ENCODE results near the gene RAB27B.

The RAB27B gene

DNA sequence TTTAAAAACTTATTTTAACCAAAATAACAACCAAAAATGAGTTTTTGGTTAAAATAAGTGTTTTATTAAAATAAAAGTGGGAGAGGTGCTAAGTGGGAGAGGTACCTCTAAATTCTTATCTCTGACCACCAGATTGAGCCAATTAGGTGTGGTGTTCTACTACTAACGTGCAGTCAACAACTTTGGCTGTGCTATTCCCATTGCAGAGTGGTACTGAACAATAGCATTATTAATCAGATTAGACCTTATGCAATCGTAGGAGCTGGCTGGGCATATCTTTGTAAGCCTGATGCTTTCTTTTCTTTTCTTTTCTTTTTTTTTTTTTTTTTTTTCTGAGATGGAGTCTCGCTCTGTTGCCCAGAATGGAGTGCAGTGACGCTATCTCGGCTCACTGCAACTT is 38.9 kb downstream of the RAB27B start:
- no peak for DNase-seq (ENCODE audit: low read depth in 3 of 3)

DNA sequence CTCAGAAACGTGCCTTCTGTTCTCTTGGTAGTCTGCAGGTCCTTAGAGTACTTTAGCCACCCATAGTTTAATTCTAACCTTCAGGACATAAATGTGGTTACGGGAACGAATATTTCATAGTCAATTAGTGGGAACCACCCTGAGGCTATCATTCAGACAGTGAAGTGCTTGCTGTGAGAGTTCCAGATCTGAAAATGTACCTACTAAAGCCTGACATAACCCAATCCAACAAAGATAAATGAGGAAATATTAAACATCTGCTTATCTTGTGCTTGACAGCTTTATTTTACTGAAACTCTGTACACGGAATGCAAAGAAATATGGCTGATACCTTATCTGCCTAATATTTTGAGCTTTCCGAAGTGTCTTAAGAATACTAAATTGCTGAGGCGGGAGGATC is 43.0 kb downstream of the RAB27B start:
- no peak for DNase-seq (ENCODE audit: low read depth in 3 of 3)

DNA sequence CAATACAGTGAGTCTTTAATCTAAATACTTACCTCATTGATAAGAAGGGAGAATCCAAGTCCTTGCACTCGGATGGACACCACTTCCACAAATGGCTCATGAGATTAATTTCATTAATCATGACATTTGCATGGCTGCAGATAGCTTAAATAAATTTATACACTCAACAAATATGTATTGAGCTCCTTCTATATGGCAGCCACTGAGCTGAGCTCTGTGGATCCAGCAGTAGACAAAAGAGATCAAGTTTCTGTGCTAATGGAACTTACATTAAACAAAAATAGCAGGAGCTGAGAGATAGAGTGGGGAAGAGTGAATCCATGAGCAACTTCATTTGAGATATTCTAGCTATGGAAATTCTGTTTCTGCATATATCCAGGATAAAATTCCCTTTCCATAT is 44.4 kb downstream of the RAB27B start:
- DNase-seq (ENCODE audit: low read depth in 3 of 3): no peak

DNA sequence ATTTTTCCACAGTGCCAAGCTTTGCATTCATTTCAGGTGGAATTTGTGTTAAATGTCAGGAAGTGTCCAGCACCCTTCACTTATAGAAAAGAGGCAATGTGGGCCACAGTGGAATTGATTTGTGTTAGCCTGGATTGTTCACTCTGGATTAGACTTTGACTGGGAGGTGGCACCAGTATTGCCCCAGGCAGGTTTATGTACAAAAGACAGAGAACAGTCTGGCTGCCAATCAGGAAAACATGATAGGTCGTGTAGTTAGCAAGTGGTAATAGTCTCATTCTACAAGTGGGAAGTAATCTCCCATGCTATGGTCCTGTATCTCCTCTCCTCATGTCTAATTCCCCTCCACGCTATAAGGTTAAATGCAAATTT is 45.6 kb downstream of the RAB27B start:
- DNase-seq (ENCODE audit: low read depth in 3 of 3): no peak

DNA sequence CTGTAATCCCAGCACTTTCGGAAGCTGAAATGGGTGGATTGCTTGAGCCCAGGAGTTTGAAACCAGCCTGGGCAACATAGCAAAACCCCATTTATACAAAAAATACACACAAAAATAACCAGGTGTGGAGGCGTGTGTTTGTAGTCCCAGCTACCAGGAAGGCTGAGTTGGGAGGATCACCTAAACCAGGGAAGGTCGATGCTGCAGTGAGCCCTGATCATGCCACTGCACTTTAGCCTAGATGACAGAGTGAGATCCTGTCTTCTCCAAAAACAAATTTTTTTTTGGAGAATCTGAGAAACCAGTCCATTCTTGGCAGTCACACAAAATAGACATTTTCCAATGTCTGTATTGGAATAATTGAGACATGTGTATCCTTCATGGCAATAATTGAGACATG is 46.8 kb downstream of the RAB27B start:
- no peak for DNase-seq (ENCODE audit: low read depth in 3 of 3)

DNA sequence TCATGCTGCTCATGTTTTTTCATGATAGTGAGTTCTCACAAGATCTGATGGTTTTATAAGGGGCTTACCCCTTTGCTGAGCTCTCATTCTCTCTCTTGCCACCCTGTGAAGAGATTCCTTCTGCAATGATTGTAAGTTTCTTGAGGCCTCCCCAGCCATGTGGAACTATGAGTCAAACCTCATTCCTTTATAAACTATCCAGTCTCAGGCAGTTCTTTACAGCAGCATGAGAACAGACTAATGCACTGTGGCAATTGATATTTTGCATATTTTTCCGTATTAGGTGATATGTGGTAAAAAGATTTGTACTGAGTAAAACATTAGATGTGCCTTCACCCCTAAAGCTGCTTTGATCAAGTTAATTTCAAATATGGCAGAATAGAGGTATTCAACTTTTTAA is 48.8 kb downstream of the RAB27B start:
- no peak for DNase-seq (ENCODE audit: low read depth in 3 of 3)

DNA sequence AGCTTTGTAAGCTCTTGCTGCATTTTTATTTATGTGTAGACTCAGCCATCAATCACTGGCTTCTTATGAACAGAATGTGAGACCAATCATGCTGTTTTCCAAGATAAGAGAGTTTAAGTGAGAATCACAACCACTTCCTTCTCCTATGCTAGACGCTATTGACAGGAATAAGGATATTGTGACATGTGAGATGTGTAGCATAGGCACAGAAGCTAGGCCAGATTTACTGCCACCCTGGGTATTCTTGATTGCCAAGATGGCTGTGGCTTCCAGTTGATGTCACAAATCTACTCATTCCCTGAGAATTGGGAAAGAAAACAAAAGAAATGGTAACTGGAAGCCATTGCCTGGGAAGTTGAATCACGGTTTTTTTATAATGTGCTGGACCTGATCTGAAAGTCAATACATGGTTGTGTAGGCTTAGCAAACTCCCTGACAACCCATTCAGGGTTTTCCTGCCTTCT is 49.9 kb downstream of the RAB27B start:
- DNase-seq (ENCODE audit: low read depth in 3 of 3): no peak

DNA sequence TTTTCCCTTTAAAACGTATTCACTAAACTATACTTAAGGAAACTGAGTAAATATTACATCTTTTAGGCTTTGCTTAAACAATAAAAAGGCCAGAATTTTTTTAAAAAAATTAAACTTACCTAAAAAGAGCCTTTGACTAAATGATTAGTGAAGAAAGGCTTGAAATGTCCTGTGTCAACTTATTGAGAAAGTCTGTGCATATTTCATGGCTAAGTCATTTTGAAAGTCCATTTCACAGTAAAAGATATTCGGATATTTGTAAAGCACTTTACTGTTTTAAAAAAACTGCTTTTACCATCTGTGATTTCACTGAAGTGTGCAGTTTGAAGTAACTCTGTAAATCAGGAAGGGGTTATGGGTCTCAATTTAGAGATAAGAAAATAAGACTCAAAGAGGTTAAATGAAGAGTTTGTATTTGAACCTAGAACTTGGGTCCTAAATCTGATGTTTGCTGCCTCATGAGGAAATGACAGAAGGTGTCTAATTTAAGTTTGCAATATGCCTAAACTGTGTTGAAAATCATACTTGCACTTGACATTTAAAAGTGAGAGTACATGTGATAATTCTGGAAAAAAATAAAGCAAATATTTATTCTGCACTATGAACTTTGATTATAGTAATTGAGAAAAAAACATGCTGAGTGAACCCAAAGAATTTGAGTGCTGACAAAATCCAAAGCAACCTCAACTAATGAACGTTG is 50.5 kb downstream of the RAB27B start:
- no peak for DNase-seq (ENCODE audit: low read depth in 3 of 3)

DNA sequence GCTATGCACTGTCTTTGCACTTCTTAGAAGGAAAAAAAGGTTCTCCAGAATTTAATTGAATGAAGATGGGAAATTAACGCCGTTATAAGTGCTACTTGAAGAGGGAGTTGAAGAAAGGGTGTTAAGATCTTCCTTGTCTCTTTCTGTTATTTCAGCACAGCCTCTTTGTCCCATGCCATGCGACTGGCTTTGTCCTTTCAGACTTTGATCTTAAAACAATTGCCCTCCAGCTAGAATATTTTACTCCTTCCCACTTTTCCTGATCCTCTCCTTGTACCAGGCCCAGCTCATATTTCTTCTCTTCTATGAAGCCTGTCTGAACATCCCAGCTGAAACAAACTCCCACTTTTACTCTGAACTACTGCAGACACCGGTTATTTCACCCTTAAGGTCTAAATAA is 51.4 kb downstream of the RAB27B start:
- no peak for DNase-seq (ENCODE audit: low read depth in 3 of 3)

DNA sequence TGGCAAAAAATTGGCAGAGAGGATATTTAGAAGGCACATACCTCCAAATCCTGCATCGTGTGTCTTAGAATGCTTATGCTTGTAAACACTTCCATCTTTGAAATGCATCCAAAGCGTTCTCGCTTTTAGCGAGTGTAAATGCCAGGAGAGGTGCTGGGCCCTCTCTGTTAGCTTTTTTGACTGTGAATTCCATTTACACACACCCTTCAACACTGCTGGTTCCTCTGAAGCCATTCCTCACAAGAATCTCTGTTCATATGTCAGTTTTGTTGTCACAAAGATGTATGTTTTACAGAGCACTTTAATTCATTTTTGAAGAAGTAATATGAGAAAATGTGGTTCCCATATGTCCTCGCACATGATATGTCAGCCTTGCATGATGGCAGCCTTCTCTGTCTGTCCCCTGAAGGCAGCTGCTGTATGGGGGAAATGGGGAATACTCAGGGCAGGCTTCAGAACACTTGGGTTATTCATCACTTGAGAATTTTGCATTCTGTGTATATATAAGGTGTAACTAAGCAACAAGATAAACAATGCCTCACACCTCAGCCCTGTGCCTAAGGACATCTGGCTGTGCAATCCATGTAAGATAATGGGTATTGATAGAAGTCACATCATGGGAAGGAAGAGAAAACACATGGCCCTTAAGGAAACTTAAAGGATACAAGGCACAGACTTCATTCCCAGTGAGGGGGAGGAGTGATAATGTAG is 52.3 kb downstream of the RAB27B start:
- no peak for DNase-seq (ENCODE audit: low read depth in 3 of 3)

DNA sequence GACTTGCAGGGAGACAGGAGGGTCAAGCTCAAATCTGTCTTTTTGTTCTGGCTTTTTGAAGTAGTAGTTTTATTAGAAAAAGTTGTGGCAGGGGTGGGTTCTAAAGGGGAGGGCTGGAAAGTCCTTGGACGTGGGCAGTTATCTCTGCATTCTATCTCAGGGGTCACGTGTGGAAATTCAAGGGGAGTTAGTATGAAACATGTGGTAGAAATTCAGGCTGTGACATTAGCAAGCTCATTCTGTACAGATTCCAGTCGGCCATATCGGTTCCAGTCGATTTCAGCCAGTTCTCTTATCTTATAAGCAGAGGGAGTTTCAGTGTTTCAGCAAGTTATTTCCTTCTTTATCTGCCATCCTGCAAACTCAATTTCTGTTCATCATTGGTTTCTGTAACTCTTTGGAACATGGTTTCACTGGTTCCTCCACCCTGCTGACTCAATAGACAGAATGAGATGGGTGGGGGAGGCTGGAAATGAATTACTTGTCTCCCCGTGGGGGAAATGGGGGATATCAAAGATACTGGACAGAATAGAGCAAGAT is 53.0 kb downstream of the RAB27B start:
- DNase-seq (ENCODE audit: low read depth in 3 of 3): no peak

DNA sequence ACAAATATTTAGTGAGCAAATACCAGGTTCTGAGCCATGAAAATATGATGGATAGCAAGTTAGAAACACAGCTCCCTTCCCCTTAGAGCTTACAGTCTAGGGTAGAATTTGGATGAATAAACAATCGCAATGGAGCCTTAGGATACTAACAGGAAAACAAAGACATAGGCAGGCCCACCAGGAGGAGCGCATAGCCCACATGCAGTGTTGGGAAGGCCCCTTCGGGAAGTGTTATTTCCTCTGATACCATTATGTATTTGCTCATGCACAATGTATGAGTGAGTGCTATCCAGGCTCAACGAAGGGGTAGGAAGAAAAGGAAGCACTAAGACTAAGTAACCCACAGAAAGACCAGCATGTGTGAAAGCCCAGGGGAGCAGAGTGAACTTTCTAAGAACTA is 54.0 kb downstream of the RAB27B start:
- no peak for DNase-seq (ENCODE audit: low read depth in 3 of 3)

DNA sequence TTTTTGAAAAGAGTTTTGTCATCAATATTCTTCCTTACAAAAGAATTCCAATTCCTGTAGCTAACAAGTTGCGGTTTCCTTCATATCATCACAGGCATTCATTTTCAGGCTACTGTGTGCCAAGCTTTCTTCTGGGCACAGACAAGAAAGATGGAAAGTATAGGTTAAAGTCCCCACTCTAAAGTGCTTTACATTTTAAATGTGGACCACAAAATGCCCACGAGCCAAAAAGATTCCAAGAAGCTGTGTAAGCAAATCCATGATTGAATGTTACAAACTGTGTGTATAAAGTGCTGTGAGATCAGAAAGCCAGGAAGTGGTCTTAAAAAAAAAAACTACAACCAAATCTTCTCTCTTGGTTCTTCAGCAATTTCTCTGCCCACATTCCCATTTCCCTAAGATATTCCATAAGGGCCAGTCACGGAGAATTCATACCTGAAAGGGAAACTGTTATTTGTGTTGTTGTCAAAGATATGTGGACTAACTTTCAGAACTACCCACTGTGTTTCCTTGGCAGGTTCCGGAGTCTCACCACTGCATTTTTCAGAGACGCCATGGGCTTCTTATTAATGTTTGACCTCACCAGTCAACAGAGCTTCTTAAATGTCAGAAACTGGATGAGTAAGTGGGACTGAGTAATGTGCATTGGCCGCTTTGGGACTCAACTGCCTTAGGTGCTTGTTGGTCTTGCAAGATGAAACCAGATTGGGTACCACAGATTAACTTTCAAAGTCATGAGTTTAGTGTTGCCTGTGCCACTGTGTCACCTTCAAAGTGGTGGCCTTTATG is 55.7 kb downstream of the RAB27B start:
- no peak for DNase-seq (ENCODE audit: low read depth in 3 of 3)

DNA sequence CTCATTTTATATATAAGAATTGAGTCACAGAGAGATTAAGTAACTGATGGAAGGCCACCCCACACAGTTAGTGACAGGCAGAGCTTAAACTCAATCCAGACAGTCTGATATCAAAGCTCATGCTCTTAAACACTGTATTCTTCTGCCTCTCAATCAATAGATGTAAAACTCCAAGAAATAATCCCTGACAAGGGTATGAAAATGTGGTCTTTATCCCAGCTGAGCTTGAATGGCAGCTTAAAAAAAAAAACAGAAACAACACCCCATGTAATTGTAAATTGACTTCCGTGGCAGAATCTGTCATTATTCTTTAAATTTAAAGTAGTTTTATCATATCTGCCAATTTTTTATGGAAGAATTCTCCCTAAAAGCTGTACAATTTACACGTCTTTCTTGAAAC is 60.1 kb downstream of the RAB27B start:
- no peak for DNase-seq (ENCODE audit: low read depth in 3 of 3)

DNA sequence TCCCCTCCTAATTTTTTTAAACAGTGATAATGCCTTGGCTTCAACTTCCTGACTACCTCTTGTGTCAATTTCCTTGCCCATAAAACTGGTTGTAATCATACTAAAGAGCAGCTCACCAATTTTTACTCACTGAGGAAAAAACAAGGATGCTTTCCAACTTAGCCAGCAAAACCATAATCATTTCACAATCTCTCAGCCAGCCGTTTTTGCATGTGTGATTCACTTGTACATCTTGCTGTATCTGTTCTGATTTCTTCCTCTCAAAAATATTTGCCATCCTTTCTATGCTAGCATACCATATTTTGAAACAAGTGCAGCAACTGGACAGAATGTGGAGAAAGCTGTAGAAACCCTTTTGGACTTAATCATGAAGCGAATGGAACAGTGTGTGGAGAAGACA is 60.7 kb downstream of the RAB27B start:
- DNase-seq (ENCODE audit: low read depth in 3 of 3): no peak

DNA sequence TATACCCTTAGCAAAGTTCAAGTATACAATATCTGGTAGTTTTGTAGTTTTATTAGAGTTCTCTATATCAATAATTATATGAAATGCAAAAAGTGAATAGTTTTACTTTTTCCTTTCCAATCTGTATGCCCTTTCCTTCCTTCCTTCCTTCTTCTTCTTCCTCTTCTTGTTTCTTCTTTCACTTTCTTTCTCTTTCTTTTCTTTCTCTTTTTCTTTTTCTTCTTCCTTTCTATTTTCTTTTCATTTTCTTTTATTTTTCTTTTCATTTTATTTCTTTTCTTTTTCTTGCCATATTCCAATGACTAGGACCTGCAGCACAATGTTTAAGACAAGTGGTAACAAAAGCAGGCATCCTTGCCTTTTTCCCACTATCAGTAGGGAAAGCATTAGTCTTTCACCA is 71.2 kb downstream of the RAB27B start:
- no peak for DNase-seq (ENCODE audit: low read depth in 3 of 3)

DNA sequence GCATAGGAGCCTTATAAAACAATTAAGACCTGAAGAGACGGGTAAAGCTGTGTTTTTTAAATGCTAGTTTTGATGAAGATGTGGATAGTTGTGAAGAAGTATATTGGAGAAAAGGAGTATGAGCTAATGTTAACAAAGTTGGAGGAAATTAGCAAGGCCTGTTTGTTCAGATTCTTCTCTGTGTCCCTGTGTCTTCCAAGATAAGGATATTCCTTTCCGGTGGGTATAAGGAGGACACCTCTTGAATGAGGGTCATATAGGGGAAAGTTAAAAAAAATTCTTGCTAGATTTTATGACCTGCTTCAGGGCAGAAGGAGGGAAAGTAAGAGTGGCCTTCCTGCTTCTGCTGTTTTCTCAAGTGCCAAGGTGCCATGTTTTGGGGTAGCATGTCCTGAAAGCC is 72.0 kb downstream of the RAB27B start:
- no peak for DNase-seq (ENCODE audit: low read depth in 3 of 3)

DNA sequence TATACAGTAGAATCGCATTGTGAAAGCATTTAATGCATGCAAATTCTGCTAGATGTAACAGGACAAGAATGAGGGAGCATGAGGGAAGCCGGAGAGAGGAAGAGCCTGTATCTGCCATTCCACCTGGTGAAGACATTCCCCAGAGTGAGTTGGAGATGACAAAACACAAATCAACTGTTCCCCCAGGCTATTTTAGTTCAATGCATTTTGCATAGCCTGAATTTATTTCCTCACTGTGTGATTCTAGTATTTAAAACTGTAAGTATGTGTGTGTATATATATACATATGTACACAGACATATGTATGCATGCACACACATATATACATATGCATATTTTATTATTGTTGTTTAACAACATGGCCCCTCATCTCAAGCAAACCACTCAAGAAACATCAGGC is 76.3 kb downstream of the RAB27B start:
- no peak for DNase-seq (ENCODE audit: low read depth in 3 of 3)

DNA sequence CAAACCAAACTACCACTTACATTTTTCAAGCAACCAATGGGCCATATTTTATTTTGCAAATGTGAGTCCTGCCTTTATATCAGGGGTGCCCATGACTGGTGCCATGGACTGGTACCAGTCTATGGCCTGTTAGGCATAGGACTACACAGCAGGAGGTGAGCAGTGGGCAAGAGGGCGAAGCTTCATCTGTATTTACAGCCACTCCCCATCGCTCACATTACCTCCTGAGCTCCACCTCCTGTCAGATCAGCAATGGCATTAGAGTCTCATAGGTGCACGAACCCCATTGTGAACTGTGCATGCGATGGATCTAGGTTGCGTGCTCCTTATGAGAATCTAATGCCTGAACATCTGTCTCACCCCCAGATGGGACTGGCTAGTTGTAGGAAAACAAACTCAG is 77.4 kb downstream of the RAB27B start:
- no peak for DNase-seq (ENCODE audit: low read depth in 3 of 3)

DNA sequence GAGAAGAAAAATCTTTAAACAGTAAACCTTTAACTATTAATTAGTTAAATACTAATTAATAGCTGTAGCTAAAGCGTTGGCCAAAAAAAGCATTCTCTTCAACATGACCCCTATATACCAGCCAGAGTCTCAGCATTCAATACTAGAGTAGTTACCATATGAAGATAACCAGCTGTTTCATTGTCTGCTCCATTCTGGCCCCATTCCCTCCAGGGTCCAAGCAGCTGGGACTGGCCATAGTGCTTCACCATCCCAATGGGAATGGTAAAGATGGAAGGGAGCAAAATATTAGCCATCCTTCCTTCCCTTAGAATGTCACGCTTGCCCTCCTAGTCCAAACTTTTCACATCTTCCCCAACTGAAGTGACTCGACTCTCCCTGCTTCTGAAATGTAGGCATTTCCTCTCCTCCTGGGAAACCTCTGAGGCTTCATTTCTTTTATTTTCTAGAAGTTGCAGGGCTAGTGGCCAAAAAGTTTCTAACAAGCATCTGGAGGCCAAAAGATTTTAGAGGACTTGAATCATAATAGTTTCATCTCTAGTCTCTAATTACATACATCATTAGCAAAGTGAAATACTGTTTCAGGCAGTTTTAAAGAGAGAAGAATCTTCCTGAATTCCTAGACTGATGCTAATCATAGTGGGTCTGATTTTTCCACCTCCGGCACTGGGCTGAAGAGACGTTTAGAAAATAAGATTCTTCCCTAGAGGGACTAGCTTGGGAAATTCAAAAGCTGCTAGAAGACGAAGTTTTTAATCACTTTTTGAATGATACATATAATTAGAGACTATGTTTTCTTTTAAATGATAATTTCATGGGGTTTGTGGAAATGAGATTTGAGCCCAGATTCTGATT is 78.3 kb downstream of the RAB27B start:
- DNase-seq (ENCODE audit: low read depth in 3 of 3): no peak

DNA sequence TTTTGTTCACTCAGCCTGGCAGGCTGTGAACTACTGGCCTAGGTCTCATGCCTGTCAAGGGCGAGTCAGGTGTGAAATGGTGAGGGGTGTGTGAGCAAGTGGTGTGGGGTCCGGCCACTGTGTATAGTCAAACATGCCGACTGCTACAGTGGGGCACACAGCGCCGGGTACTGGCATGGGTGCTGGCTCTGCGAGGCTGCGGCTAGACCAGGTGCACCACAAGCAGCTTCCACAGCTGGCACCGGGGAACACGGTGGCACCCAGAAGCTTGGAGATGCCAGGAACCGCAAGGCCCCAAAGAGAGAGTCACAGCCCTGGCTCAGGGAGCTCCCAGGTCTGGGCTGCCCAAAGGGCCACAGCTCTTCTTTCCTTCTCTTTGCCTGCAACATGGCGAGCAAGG is 81.3 kb downstream of the RAB27B start:
- DNase-seq (ENCODE audit: low read depth in 3 of 3): no peak
